GOT3 (cell line): ENCODE measurements around the gene PLEKHH3.
A peak's percentile ranks its signal among the peaks of the same experiment; 100 is the strongest.
"Not testable (repeated sequence)": the region's sequence is repeated elsewhere in the genome, so short reads cannot be mapped to it uniquely, and the experiment has no call there.

ENCODE experiments used
- DNase-seq: peaks from one replicate; lab custom pipeline; 2025; ENCODE audit warnings: mixed read lengths; lab: John Stamatoyannopoulos, UW

PLEKHH3 gene

GRCh38 chr17:42672038-42672437 is 4.8 kb downstream of the PLEKHH3 start:
- DNase-seq, result no peak

DNA sequence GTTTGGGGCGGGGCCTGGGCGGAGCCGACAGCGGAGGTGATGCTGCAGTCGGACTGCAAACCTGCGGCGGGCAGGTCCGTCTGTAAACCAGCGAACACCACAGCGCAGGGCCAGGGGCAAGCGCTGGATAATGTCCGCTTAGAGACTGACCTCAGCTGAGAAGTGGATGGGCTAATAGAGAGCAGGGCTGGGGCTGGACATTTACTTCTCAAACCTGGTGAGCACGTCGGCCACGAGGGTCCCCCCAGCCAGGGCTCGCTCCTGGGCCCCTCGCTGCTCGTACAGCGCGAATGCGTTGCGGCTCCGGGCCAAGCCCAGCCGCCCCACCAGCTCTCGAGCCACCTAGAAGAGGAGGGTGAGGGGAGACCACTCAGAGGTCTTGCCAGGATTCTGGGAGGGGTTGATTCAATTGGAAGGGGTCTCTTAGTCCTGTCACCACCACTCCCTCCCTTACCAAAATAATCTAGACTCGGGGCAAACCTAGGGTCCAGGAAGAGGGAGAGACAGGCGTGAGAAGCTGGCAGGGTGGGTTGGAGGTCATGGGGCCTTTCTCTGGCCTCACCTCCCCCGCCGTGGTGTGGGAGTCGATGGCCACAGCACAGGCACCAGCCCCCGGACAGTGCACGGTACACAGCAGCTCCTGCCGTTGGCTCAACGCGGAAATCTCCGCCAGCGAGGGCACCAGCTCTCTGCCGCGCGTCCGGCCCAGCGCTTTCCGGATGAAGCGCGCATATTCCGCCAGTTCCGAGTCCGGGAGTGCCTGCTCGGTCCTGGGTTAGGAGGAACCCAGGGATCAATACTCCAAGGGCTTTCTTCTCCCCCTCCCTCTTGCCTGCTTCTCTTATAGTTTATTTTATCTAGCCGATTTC is 5.8 kb downstream of the PLEKHH3 start:
- no peak for DNase-seq

- no peak for DNase-seq
Observed at GRCh38 chr17:42669977-42670788, 6.6 kb downstream of the PLEKHH3 start.

DNA sequence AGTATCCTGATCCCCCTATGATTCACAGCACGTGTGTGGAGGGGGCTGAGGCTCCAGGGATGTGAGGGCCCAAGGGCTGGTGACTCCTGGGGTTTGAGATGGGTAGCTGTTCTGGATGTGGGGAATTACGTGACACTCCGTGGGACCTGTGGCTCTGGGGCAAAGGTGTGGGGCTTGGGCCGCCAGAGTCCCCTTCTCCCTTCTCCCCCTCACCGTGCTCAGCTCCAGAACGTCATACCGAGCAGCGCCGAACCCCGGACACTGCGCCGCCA is 7.2 kb downstream of the PLEKHH3 start:
- no peak for DNase-seq

GRCh38 chr17:42667088-42667951 is 9.5 kb downstream of the PLEKHH3 start:
- peak; percentile 52 for DNase-seq

DNA sequence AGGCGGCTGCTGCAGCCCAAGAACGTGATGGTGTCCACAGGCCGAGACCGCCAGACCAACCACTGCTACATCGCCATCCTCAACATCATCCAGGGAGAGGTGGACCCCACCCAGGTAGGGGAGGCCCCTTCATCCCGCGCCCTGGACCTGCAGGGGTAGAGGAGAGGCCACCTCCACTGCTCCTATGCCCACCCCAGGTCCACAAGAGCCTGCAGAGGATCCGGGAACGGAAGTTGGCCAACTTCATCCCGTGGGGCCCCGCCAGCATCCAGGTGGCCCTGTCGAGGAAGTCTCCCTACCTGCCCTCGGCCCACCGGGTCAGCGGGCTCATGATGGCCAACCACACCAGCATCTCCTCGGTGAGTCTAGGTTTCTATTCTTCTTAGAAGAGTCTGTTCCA is 10.7 kb downstream of the PLEKHH3 start:
- DNase-seq, result not testable (repeated sequence)

- no peak for DNase-seq
Observed at GRCh38 chr17:42665581-42666001, 11.2 kb downstream of the PLEKHH3 start.

DNA sequence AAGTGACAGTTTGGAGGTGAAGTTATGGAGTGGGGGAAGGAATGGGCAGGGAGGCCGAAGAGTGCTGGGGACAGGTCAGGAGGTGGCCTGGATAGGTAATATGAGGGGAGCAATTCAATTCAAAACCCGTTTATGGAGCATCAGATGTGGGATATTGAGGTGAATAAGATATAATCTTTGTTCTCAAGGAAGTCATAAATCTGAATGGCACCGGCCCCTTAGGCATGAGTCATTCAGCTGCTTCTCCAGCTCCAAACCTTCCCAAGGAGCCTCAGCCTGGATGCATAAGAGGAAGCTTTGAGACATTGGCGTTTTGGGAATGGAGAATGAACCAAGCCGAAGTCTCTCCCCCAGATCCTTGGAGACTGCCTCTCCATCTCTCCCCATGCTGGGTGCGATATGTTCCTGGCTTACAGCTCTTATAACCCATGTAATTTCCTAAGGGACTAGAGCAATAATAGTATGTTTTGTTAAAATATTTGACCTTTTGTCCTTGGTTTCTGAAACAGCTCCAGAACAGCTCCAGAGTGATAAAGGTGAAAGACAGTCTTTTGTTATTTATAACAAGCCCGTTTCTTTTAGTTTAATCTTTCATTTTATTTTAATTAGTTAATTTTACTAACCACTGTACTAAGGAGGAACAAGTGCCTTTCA is 16.0 kb downstream of the PLEKHH3 start:
- DNase-seq, result no peak

- not testable (repeated sequence) for DNase-seq
Observed at GRCh38 chr17:42659932-42660274, 16.9 kb downstream of the PLEKHH3 start.

DNA sequence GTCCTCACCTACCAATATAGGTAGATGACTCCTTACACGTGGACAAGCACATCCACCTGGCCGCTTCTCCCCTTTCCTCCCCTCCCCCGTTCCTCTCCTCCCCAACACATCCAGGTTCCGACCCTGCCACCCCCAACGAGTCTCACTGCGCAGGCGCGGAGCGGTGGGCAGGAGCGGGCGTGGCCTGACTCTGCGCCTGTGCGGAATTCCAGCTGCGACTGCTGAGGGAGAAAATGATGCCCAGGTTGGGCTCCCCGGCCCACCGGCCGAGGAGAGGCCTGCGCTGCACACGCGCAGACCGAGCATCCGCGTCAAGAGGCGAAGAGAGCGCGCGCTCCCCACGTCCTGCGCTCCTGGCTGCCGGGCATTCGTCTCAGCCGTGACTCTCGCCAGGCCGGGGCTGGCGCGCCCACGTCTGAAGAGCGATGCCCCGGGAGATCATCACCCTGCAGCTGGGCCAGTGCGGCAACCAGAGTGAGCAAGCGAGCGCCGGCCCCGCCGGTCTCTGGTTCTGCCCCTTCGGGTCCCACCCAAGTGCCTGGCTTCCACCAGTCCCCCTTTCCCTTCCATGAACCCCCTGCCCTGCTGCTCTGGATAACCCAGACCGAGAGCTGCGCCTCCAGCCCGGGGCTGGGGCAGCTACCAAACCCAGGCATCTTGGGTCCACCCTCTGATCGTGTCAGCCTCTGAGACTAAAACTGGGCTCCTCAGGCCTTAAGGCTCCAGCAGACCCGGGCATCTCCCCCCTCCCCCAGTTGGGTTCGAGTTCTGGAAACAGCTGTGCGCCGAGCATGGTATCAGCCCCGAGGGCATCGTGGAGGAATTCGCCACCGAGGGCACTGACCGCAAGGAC is 17.5 kb downstream of the PLEKHH3 start, which contains the start of gene TUBG2:
TUBG2 (plus strand) TSS at position 206 of the 853 bp plus-strand sequence; CDS start at position 426, 220 bp downstream.
- DNase-seq, result peak; percentile 56

DNA sequence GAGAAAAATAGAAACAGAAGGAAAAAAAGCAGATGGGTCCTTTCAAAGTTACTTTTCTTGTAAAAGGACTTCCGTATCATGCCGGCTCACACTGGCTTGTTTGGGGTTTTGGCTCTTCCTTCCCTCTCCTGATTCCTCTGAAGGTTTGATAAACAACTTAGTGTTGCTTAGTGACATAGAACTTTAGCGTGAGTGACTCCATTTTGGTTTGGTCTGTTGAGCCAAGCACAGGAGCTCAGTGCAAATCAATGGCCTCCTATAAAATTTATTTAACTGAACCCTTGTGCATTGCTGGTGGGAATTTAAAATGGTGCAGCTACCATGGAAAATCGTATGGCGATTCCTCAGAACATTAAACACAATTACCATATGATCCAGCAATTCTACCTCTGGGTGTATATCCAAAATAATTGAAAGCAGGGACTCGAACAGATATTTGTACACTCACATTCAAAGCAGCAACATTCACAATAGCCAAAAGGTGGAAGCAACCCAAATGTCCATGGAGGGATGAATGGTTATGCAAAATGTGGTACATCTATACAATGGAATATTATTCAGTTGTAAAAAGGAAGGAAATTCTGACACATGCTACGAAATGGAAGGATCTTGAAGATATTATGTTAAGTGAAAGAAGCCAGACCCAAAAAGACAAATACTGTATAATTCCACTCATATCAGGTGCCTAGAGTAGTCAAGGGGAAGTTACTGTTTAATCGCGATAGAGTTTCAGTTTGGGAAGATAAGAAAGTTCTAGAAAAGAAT is 18.8 kb downstream of the PLEKHH3 start:
- no peak for DNase-seq

- DNase-seq, result no peak
Observed at GRCh38 chr17:42655528-42655927, 21.3 kb downstream of the PLEKHH3 start.

DNA sequence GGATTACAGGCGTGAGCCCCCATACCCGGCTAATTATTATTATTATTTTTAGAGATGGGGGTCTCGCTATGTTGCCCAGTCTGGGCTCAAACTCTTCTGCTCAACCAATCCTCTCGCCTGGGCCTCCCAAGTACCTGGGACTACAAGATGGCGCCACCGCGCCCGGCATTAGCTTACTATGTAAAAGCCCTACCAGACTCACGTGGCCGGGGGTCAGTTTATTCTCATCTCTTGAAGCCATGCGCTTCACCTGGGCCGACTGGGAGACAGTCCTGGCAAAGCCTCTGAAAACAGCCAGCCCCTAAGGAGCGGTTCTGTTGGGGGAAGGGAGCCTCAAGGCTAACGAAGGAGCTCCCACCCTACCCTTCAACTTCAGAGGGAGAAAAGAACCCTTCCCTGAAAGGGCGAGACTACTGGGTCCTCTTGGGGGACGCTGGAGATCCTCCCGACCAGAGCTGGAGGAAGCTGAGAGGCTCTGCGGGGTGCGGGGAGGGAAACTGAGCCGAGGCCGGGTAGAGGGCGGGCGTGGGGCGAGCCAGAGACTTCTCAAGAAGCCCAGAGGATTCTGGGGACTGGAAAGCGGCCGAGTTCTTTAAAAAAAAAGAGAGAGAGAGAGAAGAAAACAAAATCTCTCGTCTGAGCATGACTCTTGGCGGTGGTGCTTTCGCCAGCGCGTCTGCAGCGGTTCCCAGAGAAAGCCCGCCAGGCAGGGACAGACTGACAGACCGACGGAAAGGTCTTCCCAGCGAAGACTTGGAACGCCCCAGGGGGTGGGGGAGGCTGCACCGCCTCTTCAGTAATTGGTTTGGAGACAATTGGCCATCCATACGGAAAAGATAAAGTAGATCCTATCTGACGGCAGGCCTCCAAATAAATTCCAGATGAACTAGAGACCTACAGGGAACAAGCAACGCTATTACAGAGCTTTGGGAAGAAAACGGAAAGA is 23.3 kb downstream of the PLEKHH3 start:
- no peak for DNase-seq

DNA sequence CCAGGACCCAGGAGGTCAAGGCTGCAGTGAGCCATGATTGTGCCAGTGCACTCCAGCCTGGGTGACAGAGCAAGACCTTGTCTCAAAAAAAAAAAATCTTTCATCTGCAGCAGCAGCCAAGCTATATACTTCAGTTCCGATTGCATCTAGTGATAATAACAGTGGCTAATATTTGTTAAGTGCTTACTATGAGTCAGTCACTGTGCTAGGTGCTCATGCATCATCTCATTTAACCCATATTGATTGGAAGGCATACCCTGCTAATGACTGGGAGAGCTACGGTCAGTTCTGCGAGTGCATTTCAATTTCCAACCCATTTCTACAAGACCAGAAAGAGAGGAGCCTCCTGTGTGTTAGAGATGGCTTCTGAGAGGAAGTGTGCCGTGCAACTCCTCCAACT is 25.4 kb downstream of the PLEKHH3 start:
- no peak for DNase-seq

GRCh38 chr17:42647778-42648177 is 29.0 kb downstream of the PLEKHH3 start:
- no peak for DNase-seq

GRCh38 chr17:42642336-42642735 is 34.5 kb downstream of the PLEKHH3 start:
- DNase-seq, result no peak

DNA sequence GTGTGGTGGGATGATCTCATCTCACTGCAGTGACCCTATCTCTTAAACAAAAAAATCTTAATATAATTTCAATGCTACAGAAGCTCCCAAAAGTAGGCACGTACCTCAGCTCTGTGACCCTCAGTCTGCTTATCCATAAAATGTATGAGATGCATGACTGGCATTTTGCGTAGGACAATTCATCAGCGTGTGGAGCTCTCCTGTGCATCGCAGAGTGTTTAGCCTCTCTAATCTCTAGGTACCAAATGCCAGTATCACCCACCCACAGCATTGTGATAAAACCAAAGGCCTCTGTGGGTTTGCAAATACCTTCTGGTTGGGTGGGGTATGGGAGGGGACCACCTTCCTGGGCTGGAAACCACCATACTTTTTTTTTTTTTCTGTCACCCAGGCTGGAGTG is 36.7 kb downstream of the PLEKHH3 start:
- DNase-seq, result no peak

GRCh38 chr17:42639525-42640113 is 37.2 kb downstream of the PLEKHH3 start:
- DNase-seq, result no peak
